NCI-H2171 (cell line): ENCODE measurements around the gene SIPA1.
"Not testable (repeated sequence)": the region's sequence is repeated elsewhere in the genome, so short reads cannot be mapped to it uniquely, and the experiment has no call there.

Experiments
- DNase-seq: peaks from one replicate; lab custom pipeline; 2025; lab: John Stamatoyannopoulos, UW

SIPA1 gene

DNA sequence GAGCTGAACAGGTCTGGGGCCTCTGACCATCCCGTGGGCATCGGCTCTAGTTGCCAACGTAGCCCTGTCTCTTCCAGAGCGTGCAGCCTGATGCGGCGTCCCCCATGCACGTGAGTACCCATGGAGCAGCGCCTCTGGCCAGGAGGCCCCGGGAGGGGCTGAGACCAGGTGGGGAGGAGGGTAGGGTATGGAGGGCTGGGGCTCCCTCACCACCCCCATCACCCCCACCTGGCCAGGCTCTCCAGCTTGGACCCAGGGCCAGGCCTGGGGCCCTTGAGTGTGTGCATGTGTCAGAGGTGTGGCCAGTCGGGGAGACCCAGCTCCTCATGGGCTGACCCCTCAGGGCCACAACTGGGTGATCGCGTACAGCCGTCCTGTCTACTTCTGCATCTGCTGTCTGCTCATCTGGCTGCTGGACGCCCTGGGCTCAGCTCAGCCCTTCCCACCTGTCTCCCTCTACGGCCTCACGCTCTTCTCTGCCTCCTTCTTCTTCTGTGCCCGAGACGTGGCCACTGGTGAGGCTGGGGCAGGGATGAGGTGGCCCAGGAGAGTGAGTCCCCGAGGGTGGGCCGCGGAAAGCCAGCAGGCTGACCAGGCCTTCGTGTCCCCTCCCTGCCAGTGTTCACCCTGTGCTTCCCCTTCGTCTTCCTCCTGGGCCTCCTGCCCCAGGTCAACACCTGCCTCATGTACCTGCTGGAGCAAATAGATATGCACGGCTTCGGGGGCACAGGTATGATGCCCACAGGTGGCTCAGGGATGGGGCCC is 13.9 kb upstream of the SIPA1 start:
- DNase-seq = no peak

DNA sequence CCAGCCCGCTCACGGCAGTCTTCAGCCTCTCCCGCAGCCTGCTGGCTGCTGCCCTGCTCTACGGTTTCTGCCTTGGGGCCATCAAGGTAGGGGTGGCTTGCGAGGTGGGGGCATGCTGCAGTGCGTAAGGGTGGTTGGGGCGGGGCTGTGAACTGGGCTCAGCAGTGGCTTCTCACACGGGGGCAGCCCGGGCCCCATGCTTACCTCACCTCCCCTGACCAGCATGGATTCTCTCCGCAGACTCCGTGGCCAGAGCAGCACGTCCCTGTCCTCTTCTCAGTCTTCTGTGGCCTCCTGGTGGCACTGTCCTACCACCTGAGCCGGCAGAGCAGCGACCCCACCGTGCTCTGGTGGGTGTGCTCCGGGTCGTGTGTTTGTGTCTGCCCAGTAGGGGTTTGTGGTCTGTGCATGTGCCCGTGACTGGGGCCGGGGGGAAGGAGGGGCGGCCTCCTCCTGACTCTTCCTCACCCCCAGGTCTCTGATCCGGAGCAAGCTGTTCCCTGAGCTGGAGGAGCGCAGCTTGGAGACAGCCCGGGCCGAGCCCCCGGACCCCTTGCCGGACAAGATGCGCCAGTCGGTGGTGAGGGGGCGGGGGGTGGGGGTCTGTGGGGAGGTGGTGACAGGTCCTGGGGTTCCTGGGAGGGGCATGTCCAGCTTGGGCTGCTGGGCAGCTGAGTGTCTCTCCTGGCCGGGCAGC is 12.8 kb upstream of the SIPA1 start:
- DNase-seq = no peak

DNA sequence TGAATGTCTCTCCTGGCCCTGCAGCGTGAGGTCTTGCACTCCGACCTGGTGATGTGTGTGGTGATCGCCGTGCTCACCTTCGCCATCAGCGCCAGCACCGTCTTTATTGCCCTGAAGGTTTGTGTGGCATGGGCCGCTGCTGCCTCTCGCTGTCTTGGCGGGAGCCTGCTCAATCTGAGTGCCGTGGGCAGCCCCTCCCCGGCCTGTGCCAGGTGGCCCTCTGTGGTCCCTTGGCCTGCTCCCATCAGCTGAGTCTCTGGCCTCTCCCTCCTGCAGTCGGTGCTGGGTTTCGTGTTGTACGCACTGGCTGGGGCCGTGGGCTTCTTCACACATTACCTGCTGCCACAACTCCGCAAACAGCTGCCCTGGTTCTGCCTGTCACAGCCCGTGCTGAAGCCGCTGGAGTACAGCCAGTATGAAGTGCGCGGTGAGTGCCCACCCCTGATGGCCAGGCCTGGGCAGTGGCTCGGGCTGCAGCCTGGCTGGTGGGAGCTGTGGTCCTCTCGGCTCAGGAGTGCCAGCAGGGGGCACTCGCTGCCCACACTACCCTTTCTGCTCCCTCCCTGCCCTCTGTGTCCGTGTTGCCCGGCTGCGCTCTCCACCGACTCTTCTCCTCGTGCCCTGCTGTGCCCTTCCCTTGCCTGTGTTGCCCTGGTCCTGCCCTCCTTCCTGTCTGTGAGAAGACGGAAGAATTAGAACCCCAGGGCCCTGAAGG is 12.1 kb upstream of the SIPA1 start:
- no peak for DNase-seq

DNA sequence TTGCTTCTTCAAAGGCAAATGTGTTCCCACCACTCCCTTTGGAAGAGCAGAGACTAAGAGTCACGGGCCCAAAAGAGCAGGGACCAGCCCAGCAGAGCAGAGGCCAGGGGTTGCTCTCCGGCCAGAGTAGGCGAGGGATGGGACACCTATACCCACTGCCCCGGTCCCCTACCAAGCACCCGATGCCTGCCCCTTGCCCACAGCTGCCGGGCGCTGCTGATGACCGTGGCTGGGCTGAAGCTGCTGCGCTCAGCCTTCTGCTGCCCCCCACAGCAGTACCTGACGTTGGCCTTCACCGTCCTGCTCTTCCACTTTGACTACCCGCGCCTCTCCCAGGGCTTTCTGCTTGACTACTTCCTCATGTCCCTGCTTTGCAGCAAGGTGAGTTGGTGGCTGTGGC is 10.7 kb upstream of the SIPA1 start:
- DNase-seq = no peak

DNA sequence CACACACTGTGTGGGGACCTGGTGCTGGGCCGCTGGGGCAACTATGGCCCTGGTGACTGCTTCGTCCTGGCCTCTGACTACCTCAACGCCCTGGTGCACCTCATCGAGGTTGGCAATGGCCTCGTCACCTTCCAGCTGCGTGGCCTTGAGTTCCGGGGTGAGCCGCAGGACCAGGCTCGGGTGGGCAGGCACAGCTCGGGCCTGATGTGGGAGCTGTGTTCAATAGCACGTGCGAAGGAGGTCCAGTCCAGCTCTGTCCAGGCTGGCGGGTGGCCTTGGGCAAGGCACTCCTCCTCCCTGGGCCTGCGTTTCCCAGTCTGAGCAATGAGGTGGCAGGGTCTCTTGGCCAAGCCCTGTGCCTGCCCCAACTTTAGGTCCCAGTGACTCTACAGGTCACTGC is 8.3 kb upstream of the SIPA1 start:
- no peak for DNase-seq

DNA sequence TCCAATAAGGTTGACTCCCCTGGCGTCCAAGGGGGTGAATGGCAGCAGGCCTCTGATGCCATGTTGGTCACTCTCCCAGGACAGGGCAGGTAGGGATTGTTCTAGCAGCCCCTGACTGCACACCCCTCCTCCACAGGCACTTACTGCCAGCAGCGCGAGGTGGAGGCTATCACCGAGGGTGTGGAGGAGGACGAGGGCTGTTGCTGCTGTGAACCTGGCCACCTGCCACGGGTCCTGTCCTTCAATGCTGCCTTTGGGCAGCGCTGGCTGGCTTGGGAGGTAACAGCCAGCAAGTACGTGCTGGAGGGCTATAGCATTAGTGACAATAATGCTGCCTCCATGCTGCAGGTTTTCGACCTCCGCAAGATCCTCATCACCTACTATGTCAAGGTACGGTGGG is 7.7 kb upstream of the SIPA1 start:
- no peak for DNase-seq

DNA sequence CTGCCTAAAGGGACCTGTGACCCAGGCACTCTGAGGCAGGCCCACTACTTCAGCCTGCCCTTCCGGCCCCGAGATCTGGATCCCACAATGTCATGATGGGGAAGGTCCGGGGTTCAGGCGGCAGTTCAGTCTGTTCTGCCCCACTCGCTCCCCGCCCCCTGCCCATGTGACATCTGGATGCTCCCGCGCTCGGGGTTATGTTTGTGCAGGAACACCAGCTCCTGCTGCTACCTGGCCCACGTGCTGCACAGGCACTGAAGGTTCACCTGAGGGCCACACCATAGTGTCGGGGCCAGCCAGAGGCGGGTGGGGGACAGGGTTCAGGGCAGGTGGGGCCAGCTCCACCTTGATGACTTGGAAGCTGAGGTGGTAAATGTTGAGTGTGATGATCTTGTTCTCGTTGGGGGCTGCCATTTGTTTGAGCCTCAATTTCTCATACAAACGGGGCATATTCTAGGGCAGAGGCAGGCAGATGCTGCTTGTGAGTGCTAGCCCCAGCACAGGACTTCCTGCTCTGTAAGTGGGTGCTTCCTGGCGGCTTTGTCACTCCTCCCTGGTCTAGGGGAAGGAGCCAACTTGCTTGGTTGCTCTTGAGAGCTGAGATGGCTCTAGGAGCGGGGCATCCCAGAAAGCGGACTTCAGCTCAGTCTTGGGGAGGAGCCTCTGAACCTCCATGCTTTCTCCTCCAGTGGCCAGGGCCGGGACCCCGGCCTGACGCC is 4.4 kb upstream of the SIPA1 start:
- DNase-seq = no peak

DNA sequence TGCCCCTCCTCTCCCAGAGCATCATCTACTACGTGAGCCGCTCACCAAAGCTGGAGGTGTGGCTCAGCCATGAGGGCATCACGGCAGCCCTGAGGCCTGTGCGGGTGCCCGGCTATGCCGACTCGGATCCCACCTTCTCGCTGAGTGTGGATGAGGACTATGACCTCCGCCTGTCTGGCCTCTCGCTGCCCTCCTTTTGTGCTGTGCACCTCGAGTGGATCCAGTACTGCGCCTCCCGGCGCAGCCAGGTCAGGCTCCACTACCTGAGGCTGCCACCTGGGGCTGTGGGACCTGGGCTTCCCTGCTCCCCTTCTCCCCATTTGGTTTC is 3.8 kb upstream of the SIPA1 start:
- no peak for DNase-seq

DNA sequence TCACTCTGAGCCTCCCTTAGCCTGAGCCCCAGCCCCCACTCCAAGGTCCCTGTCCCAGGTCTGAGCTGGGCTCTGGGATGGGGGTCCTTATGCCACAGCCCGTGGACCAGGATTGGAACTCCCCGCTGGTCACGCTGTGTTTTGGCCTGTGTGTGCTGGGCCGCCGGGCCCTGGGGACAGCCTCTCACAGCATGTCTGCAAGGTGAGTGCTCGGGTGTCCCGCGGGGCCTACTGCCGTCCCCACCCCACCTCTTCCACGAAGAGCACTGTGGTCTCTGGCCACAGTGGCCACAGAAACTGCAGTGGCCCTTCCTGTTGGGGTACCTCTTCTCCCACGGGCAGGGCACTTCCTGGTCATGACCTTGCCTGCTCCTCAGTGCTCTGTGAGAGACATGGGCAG is 3.5 kb upstream of the SIPA1 start:
- no peak for DNase-seq

DNA sequence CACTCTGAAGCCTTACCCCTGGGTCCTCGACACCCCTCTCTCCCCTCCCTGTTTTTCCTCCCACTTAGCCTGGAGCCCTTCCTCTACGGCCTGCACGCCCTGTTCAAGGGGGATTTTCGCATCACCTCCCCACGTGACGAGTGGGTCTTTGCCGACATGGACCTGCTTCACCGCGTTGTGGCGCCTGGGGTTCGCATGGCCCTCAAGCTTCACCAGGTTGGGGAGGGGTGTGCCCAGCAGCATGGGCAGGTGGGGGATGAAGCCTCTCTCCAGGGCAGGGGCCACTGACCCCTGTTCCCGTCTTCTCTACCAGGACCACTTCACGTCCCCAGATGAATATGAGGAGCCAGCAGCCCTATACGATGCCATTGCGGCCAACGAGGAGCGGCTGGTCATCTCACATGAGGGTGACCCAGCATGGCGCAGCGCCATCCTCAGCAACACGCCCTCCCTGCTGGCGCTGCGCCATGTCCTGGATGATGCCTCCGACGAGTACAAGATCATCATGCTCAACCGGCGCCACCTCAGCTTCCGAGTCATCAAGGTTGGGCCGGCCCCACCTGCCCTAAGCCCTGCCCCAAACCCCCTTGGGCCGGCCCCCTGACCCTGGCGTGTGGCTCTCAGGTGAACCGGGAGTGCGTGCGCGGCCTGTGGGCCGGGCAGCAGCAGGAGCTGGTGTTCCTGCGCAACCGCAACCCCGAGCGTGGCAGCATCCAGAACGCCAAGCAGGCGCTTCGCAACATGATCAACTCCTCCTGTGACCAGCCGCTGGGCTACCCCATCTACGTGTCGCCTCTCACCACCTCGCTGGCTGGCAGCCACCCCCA is 2.8 kb upstream of the SIPA1 start:
- no peak for DNase-seq

DNA sequence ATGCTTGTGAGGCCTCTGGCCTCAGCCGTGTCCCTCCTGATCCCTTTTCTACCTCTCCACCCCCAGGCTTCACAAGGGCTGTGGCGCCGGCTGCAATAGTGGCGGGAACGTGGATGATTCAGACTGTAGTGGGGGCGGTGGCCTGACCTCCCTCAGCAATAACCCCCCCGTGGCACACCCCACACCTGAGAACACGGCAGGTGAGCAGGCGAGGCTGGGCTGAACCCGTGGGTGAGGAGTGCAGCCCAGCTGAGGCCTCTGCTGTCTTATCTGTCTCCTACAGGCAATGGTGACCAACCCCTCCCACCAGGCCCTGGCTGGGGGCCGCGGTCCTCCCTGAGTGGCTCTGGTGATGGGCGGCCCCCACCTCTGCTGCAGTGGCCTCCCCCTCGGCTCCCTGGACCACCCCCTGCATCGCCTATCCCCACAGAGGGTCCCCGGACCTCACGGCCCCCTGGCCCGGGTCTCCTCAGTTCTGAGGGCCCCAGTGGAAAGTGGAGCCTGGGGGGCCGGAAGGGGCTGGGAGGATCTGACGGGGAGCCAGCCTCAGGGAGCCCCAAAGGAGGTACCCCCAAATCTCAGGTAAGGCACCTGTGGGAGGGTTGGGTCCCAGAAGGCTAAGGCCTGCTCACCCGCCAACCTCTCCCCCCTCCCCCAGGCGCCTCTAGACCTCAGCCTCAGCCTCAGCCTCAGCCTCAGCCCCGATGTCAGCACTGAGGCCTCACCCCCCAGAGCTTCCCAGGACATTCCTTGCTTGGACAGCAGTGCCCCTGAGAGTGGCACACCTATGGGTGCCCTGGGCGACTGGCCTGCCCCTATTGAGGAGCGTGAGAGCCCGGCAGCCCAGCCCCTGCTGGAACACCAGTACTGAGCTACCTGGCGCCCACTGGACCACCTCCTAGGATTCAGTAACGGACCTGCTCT is 1.5 kb upstream of the SIPA1 start:
- no peak for DNase-seq

DNA sequence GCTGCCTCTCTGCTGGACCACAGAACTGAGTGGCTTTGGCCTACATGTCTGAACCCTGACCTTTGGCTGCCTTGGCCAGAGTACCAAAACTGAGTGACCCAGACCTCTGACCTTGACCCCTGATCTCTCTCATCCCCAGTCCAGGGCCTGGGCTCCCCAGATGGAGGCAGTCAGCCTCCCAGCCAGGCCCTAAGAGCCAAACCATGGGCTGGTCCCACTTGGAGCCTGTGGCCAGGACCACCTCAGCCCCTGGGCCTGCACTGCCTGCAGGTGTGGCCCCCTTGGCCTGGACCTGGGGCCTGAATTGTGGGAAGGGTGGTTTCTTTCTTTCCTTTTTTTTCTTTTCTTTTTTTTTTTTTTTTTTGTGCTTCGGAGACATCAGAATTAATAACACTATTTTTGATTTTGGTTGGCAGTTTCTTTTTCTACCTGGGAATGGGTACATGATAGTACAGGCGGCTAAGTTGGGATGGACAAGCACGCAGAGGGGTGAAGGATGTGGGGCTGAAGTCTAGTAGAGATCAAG is 806 bp upstream of the SIPA1 start:
- no peak for DNase-seq

DNA sequence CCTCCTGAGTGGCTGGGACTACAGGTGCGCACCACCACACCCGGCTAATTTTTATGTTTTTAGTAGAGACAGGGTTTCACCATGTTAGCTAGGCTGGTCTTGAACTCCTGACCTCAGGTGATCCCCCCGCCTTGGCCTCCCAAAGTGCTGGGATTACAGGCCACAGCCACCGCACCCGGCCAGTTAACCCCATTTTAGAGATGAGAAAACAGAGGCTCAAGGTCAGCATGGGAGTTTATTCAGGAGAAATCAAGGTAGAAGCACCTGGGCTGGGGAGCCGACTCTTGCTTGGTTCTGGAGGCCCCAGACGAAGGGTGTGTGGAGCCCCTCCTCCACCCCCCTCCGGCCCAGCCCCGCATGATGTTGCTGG is 1.3 kb downstream of the SIPA1 start:
- not testable (repeated sequence) for DNase-seq

DNA sequence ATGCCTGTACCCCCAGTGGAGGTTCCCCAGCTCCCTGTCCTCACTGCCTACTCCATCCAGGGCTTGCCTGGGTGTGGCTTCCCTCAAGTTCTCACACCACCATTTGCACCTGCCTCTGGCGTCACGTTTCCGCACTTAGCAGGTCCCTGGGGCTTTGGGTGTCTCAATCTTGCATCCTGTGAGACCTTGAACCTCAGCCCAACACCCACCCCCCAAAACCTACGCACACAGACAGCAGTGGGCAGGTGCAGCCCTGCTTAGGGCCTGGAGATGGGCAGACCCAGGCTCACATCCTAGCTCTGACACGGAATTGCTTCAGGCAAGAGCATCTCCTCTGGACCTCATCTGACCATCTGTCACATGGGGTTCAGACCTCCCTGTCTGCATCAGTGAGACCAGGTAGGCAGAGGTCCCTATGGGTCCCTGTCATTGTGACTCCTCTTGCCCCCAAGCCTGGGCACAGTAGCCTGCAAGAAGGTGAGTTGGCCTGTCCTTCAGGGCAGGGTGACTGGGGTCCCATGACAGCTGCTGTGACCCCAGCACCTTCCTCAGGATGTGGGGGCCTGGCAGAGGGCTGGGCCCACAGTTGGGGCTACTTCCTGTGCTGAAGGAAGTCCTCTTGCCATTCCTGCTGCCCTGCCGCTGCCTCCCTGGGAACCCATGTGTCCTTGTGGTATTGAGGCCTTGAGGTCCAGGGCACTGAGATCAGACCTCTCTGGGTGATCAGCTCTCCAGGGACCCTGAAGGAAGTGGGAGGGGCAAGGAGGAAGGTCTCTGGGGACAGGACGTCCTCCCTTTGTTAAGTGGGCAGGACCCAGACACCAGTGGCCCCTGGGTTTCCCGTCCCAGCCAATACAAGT is 2.0 kb downstream of the SIPA1 start:
- no peak for DNase-seq

DNA sequence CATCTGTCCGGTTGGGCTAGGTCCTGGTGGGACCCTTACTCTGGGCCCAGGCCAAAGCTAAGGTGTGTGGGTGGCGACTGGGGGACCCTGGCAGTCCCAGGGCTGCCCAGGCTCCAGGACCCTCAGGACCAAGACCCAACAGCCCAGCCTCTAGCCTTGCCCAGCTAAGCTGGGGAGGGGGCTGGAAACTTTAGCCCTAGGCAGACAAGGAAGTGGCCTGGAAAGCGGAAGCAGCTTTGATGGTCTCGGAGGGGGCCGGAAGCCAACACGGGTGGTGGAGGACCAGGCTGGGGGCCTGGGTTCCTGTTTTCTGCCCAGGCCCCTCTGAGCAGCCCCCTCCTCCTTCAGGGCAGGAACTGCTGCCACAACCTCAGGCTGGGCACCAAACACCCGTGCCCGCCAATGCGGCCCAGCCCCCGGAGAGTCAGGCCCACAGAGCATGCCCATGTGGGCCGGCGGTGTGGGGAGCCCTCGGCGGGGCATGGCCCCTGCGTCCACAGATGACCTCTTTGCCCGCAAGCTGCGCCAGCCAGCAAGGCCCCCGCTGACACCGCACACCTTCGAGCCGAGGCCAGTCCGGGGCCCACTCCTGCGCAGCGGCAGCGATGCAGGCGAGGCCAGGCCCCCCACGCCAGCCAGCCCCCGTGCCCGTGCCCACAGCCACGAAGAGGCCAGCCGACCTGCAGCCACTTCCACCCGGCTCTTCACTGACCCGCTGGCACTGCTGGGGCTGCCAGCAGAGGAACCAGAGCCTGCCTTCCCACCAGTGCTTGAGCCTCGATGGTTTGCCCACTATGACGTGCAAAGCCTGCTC is 2.8 kb downstream of the SIPA1 start:
- DNase-seq = no peak

DNA sequence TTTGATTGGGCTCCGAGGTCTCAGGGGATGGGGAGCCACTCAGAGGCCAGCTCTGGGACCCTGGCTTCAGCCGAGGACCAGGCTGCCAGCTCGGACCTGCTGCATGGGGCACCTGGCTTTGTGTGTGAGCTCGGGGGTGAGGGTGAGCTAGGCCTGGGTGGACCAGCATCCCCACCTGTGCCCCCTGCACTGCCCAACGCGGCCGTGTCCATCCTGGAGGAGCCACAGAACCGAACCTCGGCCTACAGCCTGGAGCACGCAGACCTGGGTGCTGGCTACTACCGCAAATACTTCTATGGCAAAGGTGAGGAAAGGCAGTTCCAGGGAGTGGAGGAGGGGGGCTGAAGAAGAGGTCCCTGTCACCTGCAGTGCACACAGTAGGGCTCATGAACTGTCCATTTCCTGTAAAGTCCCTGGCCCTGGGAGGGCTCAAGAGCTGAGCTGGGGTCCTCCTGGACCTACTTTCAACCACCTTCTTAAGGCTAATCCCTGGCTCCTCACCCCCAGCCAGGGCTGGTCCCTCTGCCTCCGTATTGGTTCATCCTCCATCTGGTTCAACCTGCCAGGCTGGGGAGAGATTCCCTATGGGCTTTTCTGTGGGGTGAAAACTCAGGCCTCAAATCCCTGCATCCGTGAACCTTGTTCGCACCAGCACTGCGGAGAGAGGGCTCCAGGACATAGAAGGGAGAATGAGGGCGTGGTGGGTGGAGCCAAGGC is 3.6 kb downstream of the SIPA1 start:
- DNase-seq = no peak

DNA sequence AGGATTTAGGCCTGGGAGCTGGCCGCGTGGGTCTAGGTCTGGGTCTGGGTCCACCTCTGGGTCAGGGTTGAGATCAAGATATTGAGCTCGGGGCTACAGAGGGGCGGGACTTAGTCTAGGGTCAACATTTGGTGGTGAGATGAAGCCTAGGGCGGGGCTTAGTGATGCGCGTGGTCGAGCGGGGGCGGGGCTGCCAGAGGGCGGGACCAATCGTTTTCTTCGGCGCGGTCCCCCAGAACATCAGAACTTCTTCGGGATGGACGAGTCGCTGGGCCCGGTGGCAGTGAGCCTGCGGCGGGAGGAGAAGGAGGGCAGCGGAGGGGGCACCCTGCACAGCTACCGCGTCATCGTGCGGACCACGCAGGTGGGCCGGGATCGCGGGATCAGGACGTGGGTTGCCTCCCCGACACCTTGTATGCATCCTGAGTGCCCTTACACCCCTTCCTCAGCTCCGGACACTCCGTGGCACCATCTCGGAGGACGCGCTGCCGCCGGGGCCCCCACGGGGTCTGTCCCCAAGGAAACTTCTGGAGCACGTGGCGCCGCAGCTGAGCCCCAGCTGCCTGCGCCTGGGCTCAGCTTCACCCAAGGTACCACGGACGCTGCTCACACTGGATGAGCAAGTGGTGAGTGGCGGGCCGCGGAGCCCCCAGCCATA is 4.2 kb downstream of the SIPA1 start:
- no peak for DNase-seq
